ENCODE results near the gene ZMAT2.
"Not testable (repeated sequence)": the region's sequence is repeated elsewhere in the genome, so short reads cannot be mapped to it uniquely, and the experiment has no call there.

Gene ZMAT2

GRCh38 chr5:140700177-140701144 is at the start of gene ZMAT2:
TSS of gene ZMAT2 (plus strand) at chr5:140700447. CDS start at chr5:140700461, 14 bp downstream.
- peak; percentile 93 for DNase-seq (ENCODE audit: low read depth, low spot score)

GRCh38 chr5:140658870-140659269 is 41.4 kb upstream of the ZMAT2 start:
- no peak for DNase-seq (ENCODE audit: low read depth, low spot score)

- not testable (repeated sequence) for DNase-seq (ENCODE audit: low read depth, low spot score)
Observed at GRCh38 chr5:140660371-140660770, 39.9 kb upstream of the ZMAT2 start.

GRCh38 chr5:140664030-140664358 is 36.3 kb upstream of the ZMAT2 start:
- DNase-seq (ENCODE audit: low read depth, low spot score): no peak

- DNase-seq (ENCODE audit: low read depth, low spot score): peak; percentile 93
Observed at GRCh38 chr5:140664359-140665119, 35.7 kb upstream of the ZMAT2 start, which contains the start of gene WDR55. TSS of gene WDR55 (plus strand) at chr5:140664904. CDS start at chr5:140664913, 9 bp downstream.

GRCh38 chr5:140671035-140671434 is 29.2 kb upstream of the ZMAT2 start:
- DNase-seq (ENCODE audit: low read depth, low spot score): not testable (repeated sequence)

- DNase-seq (ENCODE audit: low read depth, low spot score): no peak
Observed at GRCh38 chr5:140671472-140672125, 28.6 kb upstream of the ZMAT2 start.

GRCh38 chr5:140672455-140673186 is 27.6 kb upstream of the ZMAT2 start:
- no peak for DNase-seq (ENCODE audit: low read depth, low spot score)

- no peak for DNase-seq (ENCODE audit: low read depth, low spot score)
Observed at GRCh38 chr5:140673187-140673976, 26.9 kb upstream of the ZMAT2 start, which contains the start of gene DND1. TSS of gene DND1 (minus strand) at chr5:140673576. CDS start at chr5:140673542, 34 bp downstream.

- no peak for DNase-seq (ENCODE audit: low read depth, low spot score)
Observed at GRCh38 chr5:140674211-140674610, 26.0 kb upstream of the ZMAT2 start.

GRCh38 chr5:140674629-140675028 is 25.6 kb upstream of the ZMAT2 start:
- no peak for DNase-seq (ENCODE audit: low read depth, low spot score)

- no peak for DNase-seq (ENCODE audit: low read depth, low spot score)
Observed at GRCh38 chr5:140677947-140678346, 22.3 kb upstream of the ZMAT2 start.

GRCh38 chr5:140678993-140679392 is 21.3 kb upstream of the ZMAT2 start:
- no peak for DNase-seq (ENCODE audit: low read depth, low spot score)

- no peak for DNase-seq (ENCODE audit: low read depth, low spot score)
Observed at GRCh38 chr5:140690376-140690932, 9.8 kb upstream of the ZMAT2 start.

- DNase-seq (ENCODE audit: low read depth, low spot score): peak; percentile 71
Observed at GRCh38 chr5:140690941-140691924, 9.0 kb upstream of the ZMAT2 start, which contains the start of the genes HARS1 and HARS2. TSS of gene HARS1 (minus strand) at chr5:140691370. CDS start at chr5:140691304, 66 bp downstream. TSS of gene HARS2 (plus strand) at chr5:140691455. CDS start at chr5:140691649, 194 bp downstream.

GRCh38 chr5:140694276-140694675 is 6.0 kb upstream of the ZMAT2 start:
- DNase-seq (ENCODE audit: low read depth, low spot score): no peak

GRCh38 chr5:140696891-140697492 is 3.3 kb upstream of the ZMAT2 start:
- no peak for DNase-seq (ENCODE audit: low read depth, low spot score)

GRCh38 chr5:140707812-140708211 is 7.6 kb downstream of the ZMAT2 start:
- DNase-seq (ENCODE audit: low read depth, low spot score): no peak
